ENCODE results near the gene MAPT.

Gene MAPT

DNA sequence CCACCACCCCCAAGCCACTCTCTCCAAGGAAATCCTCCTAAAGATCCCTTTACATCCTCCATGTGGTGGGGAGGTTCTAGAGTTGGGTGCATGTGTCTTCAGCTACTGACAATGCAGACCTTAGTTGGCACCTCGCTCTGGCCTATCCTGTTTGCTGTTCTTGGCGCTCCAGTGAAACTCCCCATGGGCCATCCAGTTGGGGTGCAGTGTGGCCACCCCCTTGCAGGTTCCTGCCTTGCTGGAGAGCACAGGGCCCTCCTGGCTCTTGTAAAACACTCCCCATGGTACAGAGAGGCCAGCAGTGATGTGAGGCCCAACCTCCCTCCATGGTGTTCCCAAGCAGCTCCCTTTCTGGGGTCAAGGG is 82.0 kb downstream of the MAPT start:
- no peak for DNase-seq

DNA sequence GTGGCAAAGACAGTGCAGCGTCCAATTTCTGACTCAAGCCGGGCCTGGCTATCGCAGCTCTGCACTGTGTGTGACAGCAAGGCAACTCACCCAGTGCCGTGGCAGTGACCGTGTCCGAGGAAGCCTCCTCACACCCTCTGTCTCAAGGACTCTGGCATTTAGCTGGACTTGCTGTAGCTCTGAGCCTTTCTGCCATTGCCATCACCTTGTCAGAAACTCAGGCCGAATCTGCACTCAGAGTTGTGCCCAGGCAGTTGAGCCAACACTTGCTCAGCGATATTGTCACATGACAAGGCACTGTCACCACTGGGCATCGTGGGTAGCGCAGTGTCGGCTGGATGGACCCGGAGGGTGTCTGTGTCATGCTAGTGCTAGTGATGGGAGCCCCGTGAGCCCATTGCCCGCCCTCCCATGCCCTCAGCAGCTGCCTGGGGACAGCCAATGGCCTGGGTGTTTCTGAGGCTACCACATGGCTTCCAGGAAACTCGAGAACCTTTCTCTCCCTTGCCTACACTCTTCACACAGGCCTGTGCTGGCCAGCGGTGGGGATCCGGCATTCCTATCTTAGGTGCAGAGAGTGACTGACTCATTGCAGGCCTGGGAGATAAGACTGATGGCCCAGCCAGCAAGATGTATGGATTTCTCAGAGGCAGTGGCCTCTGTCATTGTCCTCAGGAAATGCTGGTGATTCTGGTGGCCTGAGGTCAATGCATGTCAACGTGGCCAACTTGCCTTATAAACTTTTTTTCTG is 82.6 kb downstream of the MAPT start:
- no peak for DNase-seq

DNA sequence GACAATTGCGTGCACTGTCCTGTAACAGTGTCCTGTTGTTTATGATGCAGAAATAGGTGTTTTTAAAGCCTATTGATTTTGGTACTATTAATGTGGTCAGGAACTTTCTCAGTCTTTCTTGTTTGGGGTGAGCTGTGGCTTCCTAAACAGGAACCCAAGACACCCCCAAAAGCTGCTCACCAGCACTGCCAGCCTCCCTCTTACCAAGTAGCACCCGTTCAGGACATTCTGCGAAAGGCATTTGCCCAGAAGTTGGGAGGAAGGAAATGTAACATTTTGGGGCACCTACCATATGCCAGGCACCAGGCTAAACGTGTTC is 83.1 kb downstream of the MAPT start:
- DNase-seq, result no peak

DNA sequence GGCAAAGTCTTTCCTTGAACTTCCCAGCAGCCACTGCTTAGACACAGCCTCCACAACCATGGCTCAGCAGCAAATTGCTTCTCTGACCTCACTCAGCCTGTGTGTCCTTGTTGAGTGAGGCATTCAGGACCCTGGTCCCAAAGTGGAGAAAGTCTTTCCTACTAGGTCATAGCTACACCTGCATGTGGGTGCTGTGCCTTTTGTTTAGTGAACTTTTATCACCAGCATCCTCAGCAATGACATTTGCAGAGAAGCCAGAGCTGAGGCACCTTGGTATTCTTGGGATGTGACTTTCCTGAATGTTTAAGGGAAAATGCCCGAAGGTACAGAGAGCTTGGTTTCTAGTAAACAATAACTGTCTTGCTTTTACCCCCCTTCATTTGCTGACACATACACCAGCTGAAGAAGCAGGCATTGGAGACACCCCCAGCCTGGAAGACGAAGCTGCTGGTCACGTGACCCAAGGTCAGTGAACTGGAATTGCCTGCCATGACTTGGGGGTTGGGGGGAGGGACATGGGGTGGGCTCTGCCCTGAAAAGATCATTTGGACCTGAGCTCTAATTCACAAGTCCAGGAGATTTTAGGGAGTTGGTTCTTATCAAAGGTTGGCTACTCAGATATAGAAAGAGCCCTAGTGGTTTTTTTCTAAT is 83.7 kb downstream of the MAPT start:
- DNase-seq, result no peak

DNA sequence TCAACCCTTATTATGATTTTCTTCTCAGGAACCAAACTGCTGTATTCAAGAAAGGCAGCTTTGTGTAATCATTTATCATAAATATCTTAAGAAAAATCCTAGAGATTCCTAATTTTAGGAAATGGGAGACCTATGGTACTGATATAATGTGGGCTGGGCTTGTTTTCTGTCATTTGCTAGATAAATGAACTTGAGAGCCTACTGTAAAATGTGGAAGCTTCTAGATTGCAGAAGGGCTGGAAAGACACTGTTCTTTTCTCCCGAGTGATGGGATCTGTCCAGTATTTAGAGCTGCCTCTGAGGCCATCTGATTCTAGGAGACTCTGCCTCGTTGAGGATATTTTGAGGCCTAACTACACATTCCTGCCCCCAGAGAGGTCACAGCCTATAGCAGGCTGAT is 84.8 kb downstream of the MAPT start:
- DNase-seq, result no peak

DNA sequence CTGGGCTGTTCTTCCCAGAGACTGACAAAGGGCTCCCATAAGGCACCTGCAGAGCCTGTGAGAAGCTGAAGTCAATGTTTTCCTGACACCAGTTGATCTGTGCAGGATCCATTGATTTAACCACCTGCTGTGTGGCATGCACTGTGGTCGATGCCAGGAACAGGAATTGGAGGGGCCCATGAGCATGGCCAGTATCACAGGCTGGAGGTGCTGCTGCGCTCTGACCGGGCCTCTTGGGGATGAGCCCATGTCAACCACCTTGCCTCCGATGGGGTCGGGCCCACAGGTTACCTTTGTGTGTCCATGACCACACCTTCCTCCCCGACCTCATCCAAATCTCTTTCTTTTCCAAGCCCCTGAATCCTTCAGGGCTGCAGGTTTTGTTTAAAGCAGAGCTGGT is 86.5 kb downstream of the MAPT start:
- no peak for DNase-seq

DNA sequence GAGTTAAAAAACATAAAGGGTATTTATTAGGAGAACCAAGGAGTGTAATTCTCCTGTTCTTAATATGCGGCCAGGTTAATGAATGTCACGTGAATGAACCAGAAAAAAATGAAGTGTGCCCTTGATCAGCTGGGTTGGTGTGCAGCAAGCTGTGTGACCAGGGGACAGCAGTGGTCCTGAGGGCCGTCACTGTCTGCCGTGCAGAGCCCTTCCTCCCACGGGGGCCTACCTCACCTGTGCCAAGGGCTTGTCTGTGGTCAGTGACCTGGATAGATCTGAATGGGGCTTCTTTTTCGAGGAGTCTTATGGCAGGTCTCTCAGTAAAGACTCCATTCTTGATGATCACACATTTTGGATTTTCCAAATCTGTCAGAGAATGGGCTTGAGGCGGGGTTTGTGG is 87.0 kb downstream of the MAPT start:
- DNase-seq, result no peak

DNA sequence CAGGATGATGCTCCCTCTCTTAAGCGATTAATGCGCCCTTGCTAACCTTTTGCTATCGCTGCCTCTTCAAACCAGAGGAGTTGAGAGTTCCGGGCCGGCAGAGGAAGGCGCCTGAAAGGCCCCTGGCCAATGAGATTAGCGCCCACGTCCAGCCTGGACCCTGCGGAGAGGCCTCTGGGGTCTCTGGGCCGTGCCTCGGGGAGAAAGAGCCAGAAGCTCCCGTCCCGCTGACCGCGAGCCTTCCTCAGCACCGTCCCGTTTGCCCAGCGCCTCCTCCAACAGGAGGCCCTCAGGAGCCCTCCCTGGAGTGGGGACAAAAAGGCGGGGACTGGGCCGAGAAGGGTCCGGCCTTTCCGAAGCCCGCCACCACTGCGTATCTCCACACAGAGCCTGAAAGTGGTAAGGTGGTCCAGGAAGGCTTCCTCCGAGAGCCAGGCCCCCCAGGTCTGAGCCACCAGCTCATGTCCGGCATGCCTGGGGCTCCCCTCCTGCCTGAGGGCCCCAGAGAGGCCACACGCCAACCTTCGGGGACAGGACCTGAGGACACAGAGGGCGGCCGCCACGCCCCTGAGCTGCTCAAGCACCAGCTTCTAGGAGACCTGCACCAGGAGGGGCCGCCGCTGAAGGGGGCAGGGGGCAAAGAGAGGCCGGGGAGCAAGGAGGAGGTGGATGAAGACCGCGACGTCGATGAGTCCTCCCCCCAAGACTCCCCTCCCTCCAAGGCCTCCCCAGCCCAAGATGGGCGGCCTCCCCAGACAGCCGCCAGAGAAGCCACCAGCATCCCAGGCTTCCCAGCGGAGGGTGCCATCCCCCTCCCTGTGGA is 88.6 kb downstream of the MAPT start:
- DNase-seq, result no peak

DNA sequence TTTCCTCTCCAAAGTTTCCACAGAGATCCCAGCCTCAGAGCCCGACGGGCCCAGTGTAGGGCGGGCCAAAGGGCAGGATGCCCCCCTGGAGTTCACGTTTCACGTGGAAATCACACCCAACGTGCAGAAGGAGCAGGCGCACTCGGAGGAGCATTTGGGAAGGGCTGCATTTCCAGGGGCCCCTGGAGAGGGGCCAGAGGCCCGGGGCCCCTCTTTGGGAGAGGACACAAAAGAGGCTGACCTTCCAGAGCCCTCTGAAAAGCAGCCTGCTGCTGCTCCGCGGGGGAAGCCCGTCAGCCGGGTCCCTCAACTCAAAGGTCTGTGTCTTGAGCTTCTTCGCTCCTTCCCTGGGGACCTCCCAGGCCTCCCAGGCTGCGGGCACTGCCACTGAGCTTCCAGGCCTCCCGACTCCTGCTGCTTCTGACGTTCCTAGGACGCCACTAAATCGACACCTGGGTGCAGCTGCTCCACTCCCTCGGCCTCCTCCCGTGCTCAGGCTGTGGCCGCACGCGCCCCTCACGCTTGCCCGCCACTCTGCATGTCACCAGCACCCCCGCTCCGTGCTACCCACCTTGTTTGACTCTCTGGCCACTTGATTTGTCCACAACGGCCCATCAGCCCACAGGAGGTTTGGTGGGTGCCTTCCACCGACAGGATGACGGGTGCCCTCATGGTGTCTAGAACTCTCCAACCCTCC is 89.4 kb downstream of the MAPT start:
- no peak for DNase-seq

DNA sequence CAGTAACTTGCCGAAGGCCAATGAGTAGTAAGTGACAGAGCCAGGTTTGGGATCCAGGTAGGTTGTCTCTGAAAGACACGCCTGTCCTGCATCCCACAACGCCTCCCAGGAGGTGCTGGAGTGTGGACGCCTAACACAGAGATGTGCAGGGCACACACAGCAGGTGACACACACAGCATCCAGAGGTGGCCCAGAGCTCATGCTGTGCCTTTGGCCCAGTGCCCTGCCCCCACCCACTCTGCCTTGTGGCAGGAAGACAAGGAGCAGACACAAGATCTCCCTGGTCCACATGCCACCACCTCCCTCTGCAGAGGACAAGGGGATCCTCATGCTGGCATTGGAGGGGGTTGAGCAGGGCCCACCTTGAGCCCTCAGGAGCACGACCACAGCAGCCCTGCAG is 90.0 kb downstream of the MAPT start:
- DNase-seq, result no peak

DNA sequence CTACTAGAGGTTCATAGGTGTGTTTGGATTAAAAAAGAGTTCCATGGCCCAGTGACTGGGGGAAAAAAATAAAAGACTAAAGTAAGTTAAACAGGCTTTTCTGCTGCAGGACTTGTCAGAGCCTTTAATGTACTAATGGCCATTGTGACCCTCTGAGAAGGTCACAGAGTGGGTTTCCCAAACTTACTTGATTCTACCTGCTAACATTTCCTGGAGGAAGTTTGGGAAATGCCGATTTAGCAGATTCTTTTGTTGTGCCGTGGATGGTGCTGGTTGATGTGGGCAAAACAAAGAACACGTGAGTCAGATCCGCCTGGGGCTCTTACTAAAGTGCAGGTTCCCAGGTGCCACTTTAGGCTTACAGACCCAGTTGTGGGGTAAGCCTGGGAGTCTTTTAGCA is 91.1 kb downstream of the MAPT start:
- DNase-seq, result no peak

DNA sequence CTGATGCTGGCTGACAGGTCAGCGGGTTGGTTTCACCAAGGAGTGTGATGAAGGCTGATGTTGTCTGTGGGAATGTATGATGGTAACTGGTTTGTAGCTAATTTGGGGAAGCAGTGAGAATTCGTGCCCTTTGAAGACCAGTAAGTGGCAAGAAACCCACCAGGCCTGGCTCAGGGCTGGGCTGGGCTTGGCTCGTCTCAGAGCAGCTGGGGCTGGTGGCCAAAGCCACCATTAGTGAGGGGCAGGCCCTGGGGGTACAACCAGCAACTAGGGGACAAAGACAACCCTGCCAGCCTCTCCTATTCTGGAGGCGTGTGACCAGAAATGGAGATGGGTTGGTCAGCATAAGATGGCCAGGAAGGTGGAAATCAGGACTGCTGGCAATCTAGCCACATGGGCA is 91.7 kb downstream of the MAPT start:
- no peak for DNase-seq

DNA sequence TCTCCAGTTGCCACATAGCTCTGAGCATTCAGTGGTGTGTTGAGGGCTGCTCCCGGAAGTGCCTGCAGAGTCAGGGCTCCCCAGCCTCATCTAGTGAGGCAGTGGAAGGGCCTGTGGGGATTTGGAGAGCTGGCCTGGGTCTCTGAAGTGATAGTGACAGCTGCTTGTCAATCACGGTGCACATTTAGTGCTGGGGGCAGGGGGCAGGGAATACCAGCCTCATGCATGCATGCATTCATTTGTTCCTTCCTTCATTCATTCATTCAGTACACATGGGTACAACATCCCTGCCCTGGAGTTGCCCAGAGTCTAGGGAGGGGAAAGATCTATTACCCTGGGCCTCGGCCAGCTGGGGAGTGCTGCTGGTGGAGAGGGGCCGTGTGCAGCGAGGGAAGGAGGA is 93.4 kb downstream of the MAPT start:
- DNase-seq, result no peak

DNA sequence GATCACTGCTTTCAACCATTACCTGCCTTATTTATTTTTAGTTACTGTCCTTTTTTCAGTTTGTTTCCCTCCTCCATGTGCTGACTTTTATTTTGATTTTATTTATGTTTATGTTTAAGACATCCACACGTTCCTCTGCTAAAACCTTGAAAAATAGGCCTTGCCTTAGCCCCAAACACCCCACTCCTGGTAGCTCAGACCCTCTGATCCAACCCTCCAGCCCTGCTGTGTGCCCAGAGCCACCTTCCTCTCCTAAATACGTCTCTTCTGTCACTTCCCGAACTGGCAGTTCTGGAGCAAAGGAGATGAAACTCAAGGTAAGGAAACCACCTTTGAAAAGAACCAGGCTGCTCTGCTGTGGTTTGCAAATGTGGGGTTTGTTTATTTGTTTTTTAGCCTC is 95.4 kb downstream of the MAPT start:
- no peak for DNase-seq

DNA sequence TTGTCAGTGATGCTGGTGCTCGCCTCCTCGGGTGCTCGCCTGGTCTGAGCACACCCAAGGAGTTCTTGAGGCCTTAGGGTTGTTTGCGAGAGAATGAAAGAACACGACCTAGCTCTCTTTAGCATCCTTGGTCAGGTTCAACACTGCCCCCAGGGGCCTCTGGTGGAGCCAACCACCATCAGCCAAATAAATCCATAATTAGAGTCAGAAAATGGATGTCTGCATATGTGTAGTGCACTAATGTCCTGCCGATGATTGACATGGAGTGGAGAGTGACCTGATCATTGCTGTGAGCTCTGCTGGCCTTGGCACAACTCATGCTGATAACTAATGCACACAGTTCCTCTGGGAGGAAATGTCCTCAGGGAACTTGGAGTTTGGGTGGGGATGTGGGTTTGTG is 96.5 kb downstream of the MAPT start:
- DNase-seq, result no peak

DNA sequence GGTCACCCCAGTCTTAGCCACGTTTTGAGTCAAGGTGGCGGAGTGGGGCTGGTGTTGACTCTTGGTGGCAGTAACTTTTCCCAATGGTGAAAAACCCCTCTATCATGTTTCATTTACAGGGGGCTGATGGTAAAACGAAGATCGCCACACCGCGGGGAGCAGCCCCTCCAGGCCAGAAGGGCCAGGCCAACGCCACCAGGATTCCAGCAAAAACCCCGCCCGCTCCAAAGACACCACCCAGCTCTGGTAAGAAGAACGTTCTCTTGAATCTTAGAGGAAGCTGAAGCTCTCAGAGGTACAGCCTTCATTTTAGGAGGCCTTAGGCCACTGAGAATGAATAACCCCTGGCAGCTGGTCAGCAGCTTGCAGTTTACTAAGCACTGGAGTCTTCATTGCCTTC is 97.0 kb downstream of the MAPT start:
- no peak for DNase-seq

DNA sequence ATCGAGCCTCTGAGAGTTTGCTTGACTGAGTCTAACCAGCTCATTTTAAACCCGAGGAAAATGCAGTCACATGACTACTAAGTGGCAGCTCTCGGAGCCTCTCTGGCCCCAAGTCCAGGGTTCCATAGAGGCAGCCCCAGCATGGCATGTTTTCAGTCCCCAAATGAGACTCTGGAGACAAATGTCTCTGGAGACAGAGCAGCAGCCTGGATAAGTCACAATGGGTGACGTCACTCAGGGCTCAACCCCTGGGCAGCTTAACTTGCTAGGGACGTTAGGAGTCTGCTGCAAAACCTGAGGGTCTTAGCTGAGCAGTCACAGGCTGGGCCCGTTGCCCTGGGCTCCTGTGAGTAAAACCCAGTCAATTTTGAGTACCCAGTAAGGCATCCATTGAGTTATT is 97.8 kb downstream of the MAPT start:
- no peak for DNase-seq

DNA sequence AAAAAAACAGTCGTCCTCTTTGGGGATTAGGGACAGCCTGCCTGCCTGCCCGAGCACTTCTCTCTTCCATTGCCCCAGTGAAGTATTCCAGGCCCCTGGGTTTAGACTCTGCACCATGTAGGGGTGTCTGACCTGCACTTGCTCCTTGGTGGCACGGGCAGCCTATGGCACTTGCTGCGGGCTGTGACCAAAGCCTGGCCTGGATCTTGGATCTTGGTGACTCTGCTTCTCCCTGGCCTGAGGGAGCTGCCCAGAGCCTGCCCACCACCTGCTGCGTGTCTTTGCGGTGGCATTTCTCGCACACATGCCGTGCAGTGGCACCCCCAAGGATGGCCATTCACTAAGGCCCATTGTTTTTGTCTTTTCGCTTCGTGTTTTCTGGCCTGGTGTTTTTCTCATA is 98.5 kb downstream of the MAPT start:
- no peak for DNase-seq

DNA sequence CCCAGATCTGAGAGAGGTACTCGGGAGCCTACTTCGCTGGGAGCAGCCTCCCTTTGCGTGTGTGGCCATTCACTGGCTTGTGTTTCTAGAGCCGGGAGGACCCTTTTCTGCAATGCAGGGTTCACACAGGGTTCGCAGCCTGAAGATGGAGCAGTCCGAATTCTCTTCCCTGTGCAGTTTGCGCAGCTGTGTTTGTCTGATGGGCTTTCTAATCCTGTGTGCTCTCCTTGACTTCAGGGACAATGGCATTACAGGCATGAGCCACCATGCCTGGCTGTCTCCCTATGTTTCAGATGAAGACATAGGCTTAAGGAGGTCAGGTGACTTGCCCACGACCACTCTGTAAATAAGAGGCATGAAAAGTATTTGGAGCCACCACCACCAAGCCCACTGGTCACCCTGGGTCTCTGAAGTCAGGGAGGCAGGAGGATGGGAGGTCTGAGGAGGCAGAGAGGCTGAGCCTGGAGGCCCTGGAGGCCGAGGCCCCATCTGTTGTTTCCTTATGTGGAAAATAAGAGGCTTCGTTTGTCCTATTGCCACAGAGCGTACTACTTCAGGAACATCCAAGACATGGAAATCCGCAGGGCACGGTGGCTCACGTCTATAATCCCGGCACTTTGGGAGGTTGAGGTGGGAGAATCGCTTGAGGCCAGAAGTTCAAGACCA is 99.7 kb downstream of the MAPT start:
- DNase-seq, result no peak

DNA sequence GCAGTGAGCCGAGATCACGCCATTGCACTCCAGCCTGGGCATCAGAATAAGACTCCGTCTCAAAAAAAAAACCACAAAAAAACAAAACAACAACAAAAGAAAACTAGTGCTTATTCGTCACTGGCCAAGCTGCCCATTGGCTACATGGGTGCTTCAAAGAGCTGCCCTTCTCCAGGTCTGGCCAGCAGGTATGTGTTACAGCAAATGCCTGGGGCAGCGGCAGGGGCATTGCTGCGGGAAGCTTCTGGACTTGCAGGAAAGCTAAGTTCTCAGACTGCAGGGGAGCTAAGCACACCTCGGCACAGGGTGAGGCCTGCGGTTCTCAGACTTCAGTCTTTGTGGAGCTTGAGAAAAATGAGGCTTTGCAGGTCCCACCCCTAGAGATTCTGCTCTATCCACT is 100.6 kb downstream of the MAPT start:
- no peak for DNase-seq

DNA sequence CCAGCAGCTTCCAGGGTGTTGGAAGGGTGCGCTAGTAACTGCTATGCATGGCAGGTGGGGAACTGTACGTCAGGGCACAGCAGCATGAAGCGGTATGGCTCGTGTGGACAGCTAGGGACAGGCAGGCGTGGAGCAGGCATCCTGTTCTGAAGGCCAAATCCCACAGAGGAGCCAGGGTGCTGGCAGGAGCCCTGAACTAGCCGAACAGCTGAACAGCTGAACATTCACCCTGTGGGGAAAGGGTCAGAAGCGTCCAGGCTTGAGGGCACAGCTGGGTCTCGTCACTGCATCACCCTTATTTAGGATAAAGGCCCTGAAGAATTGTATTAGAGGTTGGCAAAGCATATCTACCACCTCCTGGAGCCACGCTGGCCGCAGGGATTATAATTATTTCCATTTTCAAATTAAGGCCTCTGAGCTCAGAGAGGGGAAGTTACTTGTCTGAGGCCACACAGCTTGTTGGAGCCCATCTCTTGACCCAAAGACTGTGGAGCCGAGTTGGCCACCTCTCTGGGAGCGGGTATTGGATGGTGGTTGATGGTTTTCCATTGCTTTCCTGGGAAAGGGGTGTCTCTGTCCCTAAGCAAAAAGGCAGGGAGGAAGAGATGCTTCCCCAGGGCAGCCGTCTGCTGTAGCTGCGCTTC is 101.4 kb downstream of the MAPT start:
- no peak for DNase-seq

DNA sequence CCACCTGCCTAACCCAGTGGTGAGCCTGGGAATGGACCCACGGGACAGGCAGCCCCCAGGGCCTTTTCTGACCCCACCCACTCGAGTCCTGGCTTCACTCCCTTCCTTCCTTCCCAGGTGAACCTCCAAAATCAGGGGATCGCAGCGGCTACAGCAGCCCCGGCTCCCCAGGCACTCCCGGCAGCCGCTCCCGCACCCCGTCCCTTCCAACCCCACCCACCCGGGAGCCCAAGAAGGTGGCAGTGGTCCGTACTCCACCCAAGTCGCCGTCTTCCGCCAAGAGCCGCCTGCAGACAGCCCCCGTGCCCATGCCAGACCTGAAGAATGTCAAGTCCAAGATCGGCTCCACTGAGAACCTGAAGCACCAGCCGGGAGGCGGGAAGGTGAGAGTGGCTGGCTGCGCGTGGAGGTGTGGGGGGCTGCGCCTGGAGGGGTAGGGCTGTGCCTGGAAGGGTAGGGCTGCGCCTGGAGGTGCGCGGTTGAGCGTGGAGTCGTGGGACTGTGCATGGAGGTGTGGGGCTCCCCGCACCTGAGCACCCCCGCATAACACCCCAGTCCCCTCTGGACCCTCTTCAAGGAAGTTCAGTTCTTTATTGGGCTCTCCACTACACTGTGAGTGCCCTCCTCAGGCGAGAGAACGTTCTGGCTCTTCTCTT is 102.1 kb downstream of the MAPT start:
- DNase-seq, result no peak

Measured in activated CD4-positive, alpha-beta T cell treated with anti-CD3 and anti-CD28 coated beads, Interleukin-2, amount 50 U/mL, for 4 hours (primary cell).